KBM-7 (cell line): Measurements from ENCODE around the gene CELF4.
A peak's percentile ranks its signal among the peaks of the same experiment; 100 is the strongest.

Source experiments
- DNase-seq: peaks from one replicate; pipeline ENCODE4 v3.0.0-alpha.2; 2015
- in situ Hi-C: fragments of 300-500 bp; cut with MboI; formaldehyde crosslinking; loops from 2 replicates; pipeline ENCODE4 v1.14.3; 2020; ENCODE audit warnings: low sequenced_read_pairs, low pct_unique_long_range_greater_than_20kb, mixed read lengths

The CELF4 gene

GRCh38 chr18:37551846-37552245 lies 13.8 kb downstream of the CELF4 start:
- DNase-seq = no peak
- in situ Hi-C loops = no loop called here

- in situ Hi-C loops = no loop called here
- DNase-seq = no peak
These were observed 14.3 kb downstream of the CELF4 start for GRCh38 chr18:37551249-37551648.

- in situ Hi-C loops = no loop called here
- no peak for DNase-seq
These were observed 15.3 kb downstream of the CELF4 start for GRCh38 chr18:37550118-37550875.

- in situ Hi-C loops = no loop called here
- no peak for DNase-seq
These were observed 16.8 kb downstream of the CELF4 start for GRCh38 chr18:37548679-37549289.

GRCh38 chr18:37547196-37547827 lies 18.3 kb downstream of the CELF4 start:
- in situ Hi-C loops = no loop called here
- no peak for DNase-seq

- in situ Hi-C loops = no loop called here
- DNase-seq = no peak
These were observed 18.9 kb downstream of the CELF4 start for GRCh38 chr18:37546651-37547050.

GRCh38 chr18:37546272-37546537 lies 19.4 kb downstream of the CELF4 start:
- in situ Hi-C loops = no loop called here
- DNase-seq = no peak

- in situ Hi-C loops = no loop called here
- no peak for DNase-seq
These were observed 19.9 kb downstream of the CELF4 start for GRCh38 chr18:37545461-37546271.

GRCh38 chr18:37544713-37545112 lies 20.9 kb downstream of the CELF4 start:
- in situ Hi-C loops = no loop called here

GRCh38 chr18:37544217-37544616 lies 21.4 kb downstream of the CELF4 start:
- DNase-seq = no peak
- in situ Hi-C loops = no loop called here

More at GRCh38 chr18:37544713-37545112, 20.9 kb downstream of the CELF4 start:
- no peak for DNase-seq

- in situ Hi-C loops = no loop called here
- DNase-seq = no peak
These were observed 22.3 kb downstream of the CELF4 start for GRCh38 chr18:37543321-37543720.

- in situ Hi-C loops = no loop called here
- DNase-seq = no peak
These were observed 24.1 kb downstream of the CELF4 start for GRCh38 chr18:37541517-37541916.

GRCh38 chr18:37540424-37541138 lies 25.0 kb downstream of the CELF4 start:
- in situ Hi-C loops = no loop called here
- DNase-seq = no peak

GRCh38 chr18:37539236-37539635 lies 26.4 kb downstream of the CELF4 start:
- DNase-seq = no peak
- in situ Hi-C loops = no loop called here

GRCh38 chr18:37538526-37539205 lies 26.9 kb downstream of the CELF4 start:
- no peak for DNase-seq

GRCh38 chr18:37537868-37538525 lies 27.6 kb downstream of the CELF4 start:
- in situ Hi-C loops = no loop called here
- DNase-seq = peak; percentile 69

More at GRCh38 chr18:37538526-37539205, 26.9 kb downstream of the CELF4 start:
- in situ Hi-C loops = no loop called here

- in situ Hi-C loops = no loop called here
- DNase-seq = no peak
These were observed 28.9 kb downstream of the CELF4 start for GRCh38 chr18:37536656-37537055.

- in situ Hi-C loops = no loop called here
- no peak for DNase-seq
These were observed 29.6 kb downstream of the CELF4 start for GRCh38 chr18:37535968-37536367.
